GM12873 (cell line): ENCODE data around the gene HSD17B14.

ENCODE experiments used
- TF ChIP-seq, protein P1 (sequence below): IDR thresholded peaks from 2 replicates; pipeline ENCODE4 v1.5.1; 2012; ENCODE audit warnings: low read depth, mild to moderate bottlenecking, moderate library complexity, low read length, control low read depth; ENCODE audit not compliant: insufficient read depth; ENCODE audit errors: missing control alignments

Gene HSD17B14

DNA sequence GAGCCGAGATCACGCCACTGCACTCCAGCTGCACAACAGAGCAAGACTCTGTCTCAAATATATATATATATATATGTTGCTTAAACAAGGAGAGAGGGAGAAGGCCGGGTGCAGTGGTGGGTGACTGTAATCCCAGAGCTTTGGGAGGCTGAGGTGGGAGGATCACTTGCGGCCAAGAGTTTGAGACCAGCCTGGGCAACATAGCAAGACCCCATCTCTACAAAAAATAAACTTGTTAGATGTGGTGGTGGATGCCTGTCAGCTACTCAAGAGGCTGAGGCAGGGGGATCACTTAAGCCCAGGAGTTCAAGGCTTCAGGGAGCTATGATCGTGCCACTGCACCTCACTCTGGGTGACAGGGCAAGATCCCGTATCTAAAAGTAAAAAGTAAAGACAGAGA, 5.3 kb upstream of the HSD17B14 start:
- TF ChIP-seq, protein P1, sequence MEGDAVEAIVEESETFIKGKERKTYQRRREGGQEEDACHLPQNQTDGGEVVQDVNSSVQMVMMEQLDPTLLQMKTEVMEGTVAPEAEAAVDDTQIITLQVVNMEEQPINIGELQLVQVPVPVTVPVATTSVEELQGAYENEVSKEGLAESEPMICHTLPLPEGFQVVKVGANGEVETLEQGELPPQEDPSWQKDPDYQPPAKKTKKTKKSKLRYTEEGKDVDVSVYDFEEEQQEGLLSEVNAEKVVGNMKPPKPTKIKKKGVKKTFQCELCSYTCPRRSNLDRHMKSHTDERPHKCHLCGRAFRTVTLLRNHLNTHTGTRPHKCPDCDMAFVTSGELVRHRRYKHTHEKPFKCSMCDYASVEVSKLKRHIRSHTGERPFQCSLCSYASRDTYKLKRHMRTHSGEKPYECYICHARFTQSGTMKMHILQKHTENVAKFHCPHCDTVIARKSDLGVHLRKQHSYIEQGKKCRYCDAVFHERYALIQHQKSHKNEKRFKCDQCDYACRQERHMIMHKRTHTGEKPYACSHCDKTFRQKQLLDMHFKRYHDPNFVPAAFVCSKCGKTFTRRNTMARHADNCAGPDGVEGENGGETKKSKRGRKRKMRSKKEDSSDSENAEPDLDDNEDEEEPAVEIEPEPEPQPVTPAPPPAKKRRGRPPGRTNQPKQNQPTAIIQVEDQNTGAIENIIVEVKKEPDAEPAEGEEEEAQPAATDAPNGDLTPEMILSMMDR, result no peak

DNA sequence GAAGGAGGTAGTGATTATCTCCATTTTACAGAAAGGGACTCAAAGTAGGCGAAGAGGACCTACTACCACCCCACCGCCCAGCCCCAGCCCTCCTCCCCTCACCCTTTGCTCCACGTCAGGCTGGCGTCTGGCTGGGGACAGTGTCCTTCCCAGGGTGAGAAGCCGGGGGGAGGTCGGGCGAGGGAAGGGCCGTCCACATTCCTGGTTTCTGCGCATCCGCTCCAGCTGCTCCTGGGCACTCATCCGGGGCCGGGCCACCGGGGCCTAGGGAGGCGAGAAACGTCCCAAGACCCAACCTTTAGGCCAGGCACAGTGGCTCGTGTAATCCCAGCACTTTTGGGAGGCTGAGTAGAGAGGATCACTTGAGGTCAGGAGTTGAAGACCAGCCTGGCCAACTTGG, 4.8 kb upstream of the HSD17B14 start:
- TF ChIP-seq, protein P1, result no peak

DNA sequence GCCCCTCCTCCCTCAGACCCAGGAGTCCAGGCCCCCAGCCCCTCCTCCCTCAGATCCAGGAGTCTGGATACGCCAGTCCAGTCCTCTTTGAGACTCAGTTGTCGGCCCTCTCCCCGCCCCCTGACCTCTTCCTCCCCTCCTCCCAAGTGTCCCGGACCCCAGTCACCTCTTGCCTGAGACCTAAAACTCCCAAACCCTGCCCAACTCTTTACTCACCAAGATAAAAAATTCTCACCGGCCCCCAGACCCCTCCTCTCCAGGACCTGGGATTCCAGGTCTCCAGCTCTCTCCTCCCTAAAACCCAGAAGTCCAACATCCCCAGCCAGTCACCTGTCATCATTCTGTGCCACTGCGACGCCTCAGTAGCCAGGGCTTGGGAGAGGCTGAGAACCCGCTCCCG, 1.4 kb upstream of the HSD17B14 start:
- TF ChIP-seq, protein P1, result no peak

DNA sequence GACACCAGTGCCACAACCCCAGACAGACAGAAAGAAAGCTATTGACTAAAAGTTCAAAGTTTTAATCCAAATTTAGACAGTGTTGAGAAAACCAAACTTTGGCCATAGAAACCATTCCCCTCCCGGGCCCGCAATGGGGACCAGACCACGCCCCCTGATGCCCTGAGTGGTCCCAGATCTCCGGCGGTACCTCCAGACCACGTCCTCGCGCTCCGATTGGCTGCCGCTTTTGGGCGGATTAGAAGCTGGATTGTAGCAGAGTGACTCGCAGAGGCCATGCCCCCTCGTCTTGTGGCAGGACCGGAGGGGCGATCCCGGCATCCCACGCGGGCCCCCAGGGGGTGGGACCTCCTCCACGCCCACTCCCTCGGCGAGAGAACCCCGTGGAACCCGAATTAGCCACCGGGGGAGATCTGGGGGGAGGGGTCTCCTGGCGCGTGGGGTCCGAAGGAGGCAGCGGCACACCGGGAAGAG, 797 bp upstream of the HSD17B14 start:
- TF ChIP-seq, protein P1, result no peak

DNA sequence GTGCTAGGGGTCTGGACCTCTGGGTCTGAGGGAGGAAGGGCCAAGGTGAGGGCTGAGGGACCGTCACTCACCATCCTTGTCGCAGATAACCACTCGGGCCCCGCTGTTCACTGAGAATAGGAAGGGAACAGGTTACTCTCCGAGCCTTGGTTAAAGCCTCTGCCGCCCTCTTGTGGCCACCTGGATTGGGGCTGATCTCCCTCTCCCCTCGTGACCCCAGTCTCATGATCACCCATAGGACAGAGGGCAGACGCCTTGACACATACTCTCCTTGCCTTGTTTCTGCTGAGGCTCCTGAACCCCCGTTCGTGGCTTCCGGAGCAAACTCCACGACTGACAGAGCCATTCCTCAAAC, 580 bp downstream of the HSD17B14 start:
- TF ChIP-seq, protein P1, result peak; percentile 97

DNA sequence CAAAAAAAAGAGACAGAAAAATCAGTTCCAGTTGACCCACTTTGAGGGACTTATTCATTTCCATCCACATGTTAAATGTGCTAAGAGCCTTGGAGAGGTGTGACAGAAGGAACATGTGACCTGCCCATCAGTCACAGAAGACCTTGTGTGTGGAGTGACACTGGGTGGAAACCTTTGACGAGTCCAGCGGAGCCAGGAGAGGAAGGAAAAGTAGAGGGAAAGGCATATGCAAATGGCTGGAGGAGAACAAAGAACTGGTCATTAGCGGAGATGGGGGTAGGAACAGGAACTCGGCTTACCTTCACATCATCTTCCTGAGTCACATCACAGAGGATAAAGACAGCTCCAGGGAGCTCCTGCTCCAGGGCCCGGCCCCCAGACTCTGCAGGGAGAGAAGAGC, 2.3 kb downstream of the HSD17B14 start:
- TF ChIP-seq, protein P1, result no peak

DNA sequence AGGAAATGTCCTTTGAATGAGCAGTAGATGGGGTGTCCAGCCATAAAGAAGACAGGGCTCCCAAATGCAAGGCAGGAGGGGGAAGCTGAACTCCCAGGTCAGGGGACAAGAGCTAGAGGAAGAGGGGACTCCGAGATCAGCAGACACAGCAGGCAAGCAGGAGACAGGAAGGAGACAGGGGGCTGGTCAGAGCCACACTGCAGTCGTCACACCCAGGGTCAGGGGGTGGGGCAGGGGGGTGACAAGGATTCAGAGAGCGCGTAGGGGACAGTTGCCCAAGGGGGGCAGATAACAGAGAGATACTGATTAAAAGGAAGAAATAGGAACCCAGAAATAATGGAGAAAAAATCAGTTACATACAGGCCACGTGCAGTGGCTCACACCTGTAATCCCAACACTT, 3.2 kb downstream of the HSD17B14 start:
- TF ChIP-seq, protein P1, result no peak
